ENCODE measurements around the gene NKPD1.

Gene NKPD1

GRCh38 chr19:45150751-45151281 is 10.0 kb downstream of the NKPD1 start:
- H3K36me3 ChIP-seq (ENCODE audit: control insufficient read depth in 4 of 4, insufficient read depth in 4 of 4, low read length in 3 of 4), result peaks cover 0 to 10% (median 5%) of the 10 kb centered on the region in 4 experiments
- peaks cover 0 to 26% (median 23%) of the 10 kb centered on the region in 4 experiments for H3K4me1 ChIP-seq (ENCODE audit: control extremely low read depth in 1 of 4, control insufficient read depth in 4 of 4, insufficient read depth in 4 of 4, low read length in 3 of 4)
- no peak overlapping the region for H3K4me3 ChIP-seq (ENCODE audit: control insufficient read depth in 1 of 7, extremely low read depth in 1 of 7, insufficient read depth in 4 of 7, low read depth in 2 of 7, low read length in 6 of 7)
- peaks cover 0 to 49% (median 8%) of the 10 kb centered on the region in 5 experiments for H3K27me3 ChIP-seq (replicated peaks in 2 of 5; ENCODE audit: control insufficient read depth in 4 of 5, insufficient read depth in 5 of 5, low read length in 4 of 5)
- no peaks in the 10 kb centered on the region for H3K9me3 ChIP-seq (ENCODE audit: control extremely low read depth in 1 of 5, control insufficient read depth in 4 of 5, insufficient read depth in 2 of 5, low read depth in 1 of 5, low read length in 4 of 5)
- ChIA-PET POLR2A (interaction anchor here (0.9 kb wide), 1 partner anchor 17 kb away, joined by 3 read pairs; no protein-coding TSS in a partner anchor), CTCF (no interaction called here)
- DNase-seq, result peak in 1 of 3 donors; percentile 21
- 97% methylated on average over 4 of the region's 4 CpGs for WGBS (ENCODE audit: insufficient coverage)
- no peak overlapping the region for H3K27ac ChIP-seq (ENCODE audit: insufficient read depth in 1 of 2, low read depth in 1 of 2, low read length in 2 of 2, poor library complexity in 1 of 2, severe bottlenecking in 2 of 2)

GRCh38 chr19:45150180-45150579 is 10.6 kb downstream of the NKPD1 start:
- CTCF ChIA-PET, result interaction anchor here (0.5 to 1.6 kb wide), 5 partner anchors 10 to 252 kb away, joined by 3 to 5 read pairs (median 3); partner anchors contain the start of genes BLOC1S3 and TRAPPC6A
- H3K9me3 ChIP-seq (ENCODE audit: control extremely low read depth in 1 of 5, control insufficient read depth in 4 of 5, insufficient read depth in 2 of 5, low read depth in 1 of 5, low read length in 4 of 5), result no peaks in the 10 kb centered on the region
- no peak overlapping the region for H3K4me3 ChIP-seq (ENCODE audit: control insufficient read depth in 1 of 7, extremely low read depth in 1 of 7, insufficient read depth in 4 of 7, low read depth in 2 of 7, low read length in 6 of 7)
- H3K36me3 ChIP-seq (ENCODE audit: control insufficient read depth in 4 of 4, insufficient read depth in 4 of 4, low read length in 3 of 4), result peaks cover 0 to 13% (median 5%) of the 10 kb centered on the region in 4 experiments
- POLR2A ChIA-PET, result interaction anchor here (0.9 kb wide), 1 partner anchor 17 kb away, joined by 3 read pairs; no protein-coding TSS in a partner anchor
- 100% methylated on average over 4 of the region's 4 CpGs for WGBS (ENCODE audit: insufficient coverage)
- peaks cover 0 to 44% (median 8%) of the 10 kb centered on the region in 5 experiments for H3K27me3 ChIP-seq (replicated peaks in 2 of 5; ENCODE audit: control insufficient read depth in 4 of 5, insufficient read depth in 5 of 5, low read length in 4 of 5)
- no peak for DNase-seq
- no peak overlapping the region for H3K27ac ChIP-seq (ENCODE audit: insufficient read depth in 1 of 2, low read depth in 1 of 2, low read length in 2 of 2, poor library complexity in 1 of 2, severe bottlenecking in 2 of 2)
- peaks cover 0 to 26% (median 23%) of the 10 kb centered on the region in 4 experiments for H3K4me1 ChIP-seq (ENCODE audit: control extremely low read depth in 1 of 4, control insufficient read depth in 4 of 4, insufficient read depth in 4 of 4, low read length in 3 of 4)

GRCh38 chr19:45149129-45149528 is 11.7 kb downstream of the NKPD1 start:
- no peak overlapping the region for H3K27ac ChIP-seq (ENCODE audit: insufficient read depth in 1 of 2, low read depth in 1 of 2, low read length in 2 of 2, poor library complexity in 1 of 2, severe bottlenecking in 2 of 2)
- DNase-seq, result no peak
- peaks cover 0 to 20% (median 12%) of the 10 kb centered on the region in 4 experiments for H3K36me3 ChIP-seq (ENCODE audit: control insufficient read depth in 4 of 4, insufficient read depth in 4 of 4, low read length in 3 of 4)
- WGBS (ENCODE audit: insufficient coverage), result 85% methylated on average over 9 of the region's 9 CpGs
- H3K4me1 ChIP-seq (ENCODE audit: control extremely low read depth in 1 of 4, control insufficient read depth in 4 of 4, insufficient read depth in 4 of 4, low read length in 3 of 4), result peaks cover 0 to 26% (median 22%) of the 10 kb centered on the region in 4 experiments
- CTCF ChIA-PET, result interaction anchor here (0.8 to 1.6 kb wide), 9 partner anchors 9 to 99 kb away, joined by 3 to 5 read pairs (median 3); partner anchors contain the start of genes BLOC1S3 and TRAPPC6A
- no peak overlapping the region for H3K4me3 ChIP-seq (ENCODE audit: control insufficient read depth in 1 of 7, extremely low read depth in 1 of 7, insufficient read depth in 4 of 7, low read depth in 2 of 7, low read length in 6 of 7)
- POLR2A ChIA-PET, result no interaction called here
- H3K27me3 ChIP-seq (replicated peaks in 2 of 5; ENCODE audit: control insufficient read depth in 4 of 5, insufficient read depth in 5 of 5, low read length in 4 of 5), result peaks cover 0 to 40% (median 7%) of the 10 kb centered on the region in 5 experiments
- H3K9me3 ChIP-seq (ENCODE audit: control extremely low read depth in 1 of 5, control insufficient read depth in 4 of 5, insufficient read depth in 2 of 5, low read depth in 1 of 5, low read length in 4 of 5), result no peaks in the 10 kb centered on the region

GRCh38 chr19:45147835-45148676 is 12.7 kb downstream of the NKPD1 start:
- 92% methylated on average over 16 of the region's 18 CpGs for WGBS (ENCODE audit: insufficient coverage)
- CTCF ChIA-PET, result interaction anchor here (1.0 to 1.3 kb wide), 2 partner anchors 32 to 48 kb away, joined by 3 read pairs; no protein-coding TSS in a partner anchor

GRCh38 chr19:45146741-45147205 is 14.0 kb downstream of the NKPD1 start:
- H3K27me3 ChIP-seq (replicated peaks in 2 of 5; ENCODE audit: control insufficient read depth in 4 of 5, insufficient read depth in 5 of 5, low read length in 4 of 5), result peaks cover 0 to 16% (median 3%) of the 10 kb centered on the region in 5 experiments
- H3K9me3 ChIP-seq (ENCODE audit: control extremely low read depth in 1 of 5, control insufficient read depth in 4 of 5, insufficient read depth in 2 of 5, low read depth in 1 of 5, low read length in 4 of 5), result no peaks in the 10 kb centered on the region
- no peak overlapping the region for H3K4me3 ChIP-seq (ENCODE audit: control insufficient read depth in 1 of 7, extremely low read depth in 1 of 7, insufficient read depth in 4 of 7, low read depth in 2 of 7, low read length in 6 of 7)
- CTCF ChIA-PET, result interaction anchor here (0.7 to 1.2 kb wide), 3 partner anchors 11 to 21 kb away, joined by 3 to 5 read pairs (median 3); no protein-coding TSS in a partner anchor
- no peak for DNase-seq
- POLR2A ChIA-PET, result no interaction called here
- peaks cover 2 to 39% (median 22%) of the 10 kb centered on the region in 4 experiments for H3K36me3 ChIP-seq (ENCODE audit: control insufficient read depth in 4 of 4, insufficient read depth in 4 of 4, low read length in 3 of 4)
- 100% methylated on average over 9 of the region's 18 CpGs for WGBS (ENCODE audit: insufficient coverage)
- H3K27ac ChIP-seq (ENCODE audit: insufficient read depth in 1 of 2, low read depth in 1 of 2, low read length in 2 of 2, poor library complexity in 1 of 2, severe bottlenecking in 2 of 2), result no peak overlapping the region
- H3K4me1 ChIP-seq (ENCODE audit: control extremely low read depth in 1 of 4, control insufficient read depth in 4 of 4, insufficient read depth in 4 of 4, low read length in 3 of 4), result peaks cover 0 to 4% (median under 1%) of the 10 kb centered on the region in 4 experiments

More at GRCh38 chr19:45147835-45148676, 12.7 kb downstream of the NKPD1 start:
- Histone ChIP-seq H3K27me3 (replicated peaks in 2 of 5; ENCODE audit: control insufficient read depth in 4 of 5, insufficient read depth in 5 of 5, low read length in 4 of 5) (peaks cover 0 to 29% (median 5%) of the 10 kb centered on the region in 5 experiments), H3K9me3 (ENCODE audit: control extremely low read depth in 1 of 5, control insufficient read depth in 4 of 5, insufficient read depth in 2 of 5, low read depth in 1 of 5, low read length in 4 of 5) (no peaks in the 10 kb centered on the region), H3K27ac (ENCODE audit: insufficient read depth in 1 of 2, low read depth in 1 of 2, low read length in 2 of 2, poor library complexity in 1 of 2, severe bottlenecking in 2 of 2) (no peak overlapping the region), H3K4me1 (ENCODE audit: control extremely low read depth in 1 of 4, control insufficient read depth in 4 of 4, insufficient read depth in 4 of 4, low read length in 3 of 4) (peaks cover 0 to 17% (median 13%) of the 10 kb centered on the region in 4 experiments), H3K36me3 (ENCODE audit: control insufficient read depth in 4 of 4, insufficient read depth in 4 of 4, low read length in 3 of 4) (peaks cover 0 to 26% (median 15%) of the 10 kb centered on the region in 4 experiments), H3K4me3 (ENCODE audit: control insufficient read depth in 1 of 7, extremely low read depth in 1 of 7, insufficient read depth in 4 of 7, low read depth in 2 of 7, low read length in 6 of 7) (no peak overlapping the region)
- DNase-seq, result no peak
- POLR2A ChIA-PET, result no interaction called here

GRCh38 chr19:45146251-45146650 is 14.5 kb downstream of the NKPD1 start:
- DNase-seq, result no peak
- Histone ChIP-seq H3K4me1 (ENCODE audit: control extremely low read depth in 1 of 4, control insufficient read depth in 4 of 4, insufficient read depth in 4 of 4, low read length in 3 of 4) (no peaks in the 10 kb centered on the region), H3K27ac (ENCODE audit: insufficient read depth in 1 of 2, low read depth in 1 of 2, low read length in 2 of 2, poor library complexity in 1 of 2, severe bottlenecking in 2 of 2) (no peak overlapping the region), H3K4me3 (ENCODE audit: control insufficient read depth in 1 of 7, extremely low read depth in 1 of 7, insufficient read depth in 4 of 7, low read depth in 2 of 7, low read length in 6 of 7) (no peak overlapping the region), H3K27me3 (replicated peaks in 2 of 5; ENCODE audit: control insufficient read depth in 4 of 5, insufficient read depth in 5 of 5, low read length in 4 of 5) (peaks cover 0 to 11% (median 3%) of the 10 kb centered on the region in 5 experiments), H3K9me3 (ENCODE audit: control extremely low read depth in 1 of 5, control insufficient read depth in 4 of 5, insufficient read depth in 2 of 5, low read depth in 1 of 5, low read length in 4 of 5) (no peaks in the 10 kb centered on the region), H3K36me3 (ENCODE audit: control insufficient read depth in 4 of 4, insufficient read depth in 4 of 4, low read length in 3 of 4) (peaks cover 2 to 44% (median 28%) of the 10 kb centered on the region in 4 experiments)
- CTCF ChIA-PET, result interaction anchor here (0.7 to 1.2 kb wide), 4 partner anchors 10 to 28 kb away, joined by 3 to 5 read pairs (median 3); no protein-coding TSS in a partner anchor
- WGBS (ENCODE audit: insufficient coverage), result 96% methylated on average over 10 of the region's 13 CpGs
- POLR2A ChIA-PET, result no interaction called here
